GM11168 (cell line): ENCODE data around the gene PTPRZ1.

ENCODE experiments used
- in situ Hi-C: fragments of 300-500 bp; cut with MboI; formaldehyde crosslinking; loops from one replicate; pipeline ENCODE4 v1.12.0; 2022; ENCODE audit warnings: low sequenced_read_pairs; ENCODE audit not compliant: unreplicated experiment

PTPRZ1 gene

DNA sequence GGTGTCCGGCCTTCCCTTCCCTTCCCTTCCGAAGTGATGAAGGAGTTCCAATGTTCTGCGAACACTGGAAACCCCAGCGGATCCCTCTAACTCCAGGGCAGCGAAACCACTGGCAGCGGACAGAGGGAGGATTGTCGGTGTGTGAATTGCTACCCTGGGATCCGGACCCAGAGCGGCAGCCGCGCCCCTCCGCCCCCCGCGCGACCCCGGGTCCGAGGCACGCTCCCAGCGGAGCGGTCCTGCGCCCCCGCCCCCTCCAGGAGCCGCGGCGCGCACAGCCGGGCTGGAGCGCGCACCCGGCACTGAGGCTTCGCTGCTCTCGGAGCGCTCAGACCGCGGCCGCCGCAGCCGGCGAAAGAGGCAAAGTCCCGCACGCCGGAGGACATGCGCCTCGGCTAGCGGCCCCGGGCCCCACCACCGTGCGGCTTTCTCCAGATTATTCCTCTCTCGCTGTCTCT lies at the start of gene PTPRZ1:
Gene PTPRZ1, plus strand, starts transcription at position 331 of the 458 bp plus-strand sequence. CDS start 339 bp downstream, outside the sequence.
- in situ Hi-C loops: no loop called here

DNA sequence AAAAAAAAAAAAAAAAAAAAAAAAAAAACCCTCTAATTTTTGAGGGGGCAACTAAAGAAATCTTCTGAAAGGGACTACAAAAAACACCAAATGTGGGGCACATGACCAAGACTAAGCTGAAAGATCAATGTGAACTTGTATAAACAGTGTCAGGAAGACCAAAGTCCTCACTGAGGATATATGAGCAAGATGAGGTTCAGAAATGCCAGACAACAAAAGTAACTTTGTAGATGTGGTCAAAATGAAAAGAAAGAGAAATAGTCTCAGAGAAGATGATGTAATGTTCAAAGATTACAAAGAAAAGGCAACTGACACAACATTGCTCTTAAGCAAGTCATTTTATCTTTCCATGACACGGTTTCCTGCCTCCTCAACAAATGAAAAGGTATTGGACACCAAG lies 48.7 kb upstream of the PTPRZ1 start:
- in situ Hi-C loops: no loop called here

DNA sequence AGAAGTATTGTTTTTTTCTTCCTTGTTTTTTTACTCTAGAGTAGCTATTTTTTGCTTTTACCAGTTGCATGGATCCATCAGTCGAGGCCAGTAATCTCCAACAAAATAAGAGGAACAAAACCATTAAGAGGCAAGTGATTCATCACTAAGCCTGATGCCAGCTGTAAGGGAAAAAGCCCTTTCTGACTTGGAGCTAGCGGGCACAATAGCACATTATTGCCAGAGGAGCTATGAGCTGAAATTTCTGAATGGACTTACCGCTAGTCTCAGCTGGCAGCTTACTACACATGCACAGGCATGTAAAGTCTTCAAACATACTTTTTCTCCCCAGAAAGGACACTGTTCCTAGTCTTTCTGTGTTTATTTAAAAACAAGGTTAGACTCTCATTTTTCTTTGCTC lies 41.6 kb upstream of the PTPRZ1 start:
- in situ Hi-C loops: no loop called here

DNA sequence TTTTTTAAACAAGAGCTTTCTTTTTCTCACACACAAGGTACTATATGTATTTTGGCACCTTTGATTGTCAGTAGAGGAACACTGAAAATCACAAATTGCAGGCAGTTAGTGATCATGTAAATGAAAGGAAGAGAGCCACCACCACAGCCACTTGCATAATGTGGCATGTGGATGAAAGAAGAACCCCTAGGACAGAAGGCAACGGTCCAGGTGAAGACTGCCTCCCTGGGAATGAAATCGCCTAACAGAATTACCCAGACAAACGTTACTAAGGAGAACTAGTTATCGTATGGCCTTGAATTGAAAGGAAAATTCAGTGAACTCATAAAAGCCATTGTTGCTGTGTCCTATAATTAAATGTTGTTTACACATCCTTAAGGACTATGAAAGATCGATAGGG lies 41.2 kb upstream of the PTPRZ1 start:
- in situ Hi-C loops: no loop called here

DNA sequence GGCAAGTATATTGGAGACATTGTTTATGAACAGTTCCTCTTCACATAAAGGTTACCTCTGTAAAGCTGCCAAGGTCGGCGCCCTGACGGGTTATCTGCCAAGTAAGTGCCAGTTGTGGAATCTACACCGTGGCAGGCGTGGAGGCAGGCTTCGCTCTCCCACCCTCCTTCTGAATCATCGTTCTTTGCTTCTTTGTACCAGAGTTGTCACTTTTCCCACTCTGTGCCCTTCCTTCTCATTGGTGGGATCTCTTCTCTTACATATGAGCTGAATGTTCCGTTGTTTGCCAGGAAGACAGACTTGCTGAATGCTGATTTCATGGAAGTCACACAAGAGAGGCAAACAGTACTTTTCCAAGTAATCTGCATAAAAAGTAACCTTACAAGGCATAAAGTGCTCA lies 40.6 kb upstream of the PTPRZ1 start:
- in situ Hi-C loops: no loop called here

DNA sequence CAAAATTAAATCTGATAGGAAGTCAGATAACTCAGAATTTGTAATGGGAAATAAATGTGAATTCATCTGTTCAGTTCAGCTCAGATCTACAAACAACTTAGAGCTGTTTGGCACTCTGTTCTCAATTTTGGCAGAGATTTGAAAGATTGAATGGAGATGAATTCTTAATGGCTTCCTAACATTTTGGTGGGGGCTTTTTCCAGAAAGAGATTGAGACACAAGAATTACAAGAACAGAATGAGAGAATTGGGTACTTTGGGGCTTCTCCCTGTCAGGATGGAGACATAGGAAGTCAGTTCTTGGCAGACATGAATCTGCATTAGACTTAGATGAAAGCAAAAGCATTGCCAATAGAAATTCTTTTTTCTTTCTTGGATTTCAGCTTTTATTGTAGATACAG lies 39.0 kb upstream of the PTPRZ1 start:
- in situ Hi-C loops: no loop called here

DNA sequence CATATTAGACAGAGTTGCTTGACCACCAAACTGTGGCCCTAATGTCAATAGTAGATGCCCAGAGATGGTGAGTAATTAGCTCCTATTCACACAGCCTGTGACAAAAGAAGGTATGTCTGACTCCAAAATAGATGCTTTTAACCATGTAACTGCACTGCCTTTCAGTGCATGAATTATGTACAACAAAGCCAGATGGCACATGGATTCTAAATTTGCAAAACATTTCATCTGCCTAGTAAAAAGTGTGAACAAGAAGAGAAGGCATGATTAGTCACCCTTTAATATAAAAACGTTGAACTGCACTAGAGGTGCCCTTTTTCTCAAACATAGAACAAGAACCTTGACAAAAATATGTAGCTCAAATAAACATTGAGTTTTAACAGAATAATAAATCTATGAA lies 35.5 kb upstream of the PTPRZ1 start:
- in situ Hi-C loops: no loop called here

DNA sequence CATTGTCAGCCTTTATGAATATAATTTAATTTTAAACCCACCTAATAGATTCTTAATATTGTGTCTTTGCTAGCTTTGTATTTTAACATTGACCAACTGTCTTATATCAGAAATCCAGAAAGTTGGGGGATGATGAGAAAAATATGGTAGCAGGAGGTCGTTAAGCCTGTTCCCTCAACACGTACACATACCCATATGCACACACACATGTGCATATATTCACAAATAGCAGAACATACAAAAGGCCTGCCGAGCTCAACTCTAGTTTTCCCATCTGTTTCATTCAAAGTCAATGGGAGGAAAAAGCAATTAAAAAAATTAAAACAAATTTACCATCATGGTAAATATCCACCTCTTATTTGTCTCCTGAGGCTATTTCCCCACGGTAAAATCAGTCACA lies 25.9 kb upstream of the PTPRZ1 start:
- in situ Hi-C loops: no loop called here

DNA sequence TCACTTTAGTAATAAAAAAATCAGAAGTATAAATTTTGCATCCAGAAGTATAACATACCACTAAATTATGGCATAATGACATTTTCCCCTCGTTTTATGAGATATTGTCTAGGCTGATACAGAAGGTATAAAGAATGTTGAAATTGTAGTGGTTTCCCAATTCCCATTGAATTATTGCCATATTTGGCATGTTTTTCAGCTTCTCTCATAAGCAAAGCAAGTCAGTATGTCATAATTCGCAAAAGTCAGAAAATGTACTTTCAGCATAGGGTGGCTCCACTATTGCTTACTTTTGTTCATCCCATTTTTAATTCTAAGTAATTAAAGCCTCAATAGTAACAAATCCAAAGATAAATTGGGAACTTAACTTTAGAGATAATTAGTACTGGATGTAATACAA lies 19.7 kb upstream of the PTPRZ1 start:
- in situ Hi-C loops: no loop called here

DNA sequence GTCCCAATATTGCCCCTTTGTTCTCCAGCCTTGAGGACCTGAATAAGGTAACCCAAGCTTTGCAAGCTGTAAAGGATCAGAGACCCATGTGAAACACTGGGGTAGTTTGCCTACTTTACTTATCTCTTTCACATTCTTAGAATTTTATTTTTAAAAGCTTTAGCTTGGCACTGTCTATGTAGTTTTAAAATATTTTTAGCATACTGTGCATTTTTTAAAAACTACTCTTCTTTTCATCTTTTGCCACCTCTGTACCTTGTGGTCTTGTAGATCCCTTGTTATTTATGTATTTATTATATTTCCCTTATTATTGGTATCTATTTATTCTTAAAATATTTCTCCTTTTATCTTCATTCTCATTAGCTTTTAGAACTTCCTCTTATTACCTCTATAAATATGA lies 12.0 kb upstream of the PTPRZ1 start:
- in situ Hi-C loops: no loop called here

DNA sequence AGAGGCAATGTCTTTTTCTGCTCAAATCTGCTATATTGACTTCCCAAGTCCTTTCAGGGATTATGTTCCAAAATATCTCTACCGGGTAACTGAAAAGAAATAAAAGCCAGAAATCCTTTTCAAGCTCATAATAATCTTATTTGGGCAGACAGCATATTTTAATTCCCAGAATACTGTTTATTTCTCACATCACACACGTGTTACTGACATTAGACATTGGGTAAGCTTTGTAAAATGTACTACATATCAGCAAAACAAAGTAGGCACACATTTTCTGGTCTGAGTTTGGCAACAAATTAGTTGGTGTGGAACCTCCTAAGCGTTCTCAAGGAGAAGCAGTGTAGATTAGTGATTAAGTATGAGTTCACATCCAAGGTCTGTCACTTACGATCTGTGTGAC lies 10.4 kb upstream of the PTPRZ1 start:
- in situ Hi-C loops: no loop called here

DNA sequence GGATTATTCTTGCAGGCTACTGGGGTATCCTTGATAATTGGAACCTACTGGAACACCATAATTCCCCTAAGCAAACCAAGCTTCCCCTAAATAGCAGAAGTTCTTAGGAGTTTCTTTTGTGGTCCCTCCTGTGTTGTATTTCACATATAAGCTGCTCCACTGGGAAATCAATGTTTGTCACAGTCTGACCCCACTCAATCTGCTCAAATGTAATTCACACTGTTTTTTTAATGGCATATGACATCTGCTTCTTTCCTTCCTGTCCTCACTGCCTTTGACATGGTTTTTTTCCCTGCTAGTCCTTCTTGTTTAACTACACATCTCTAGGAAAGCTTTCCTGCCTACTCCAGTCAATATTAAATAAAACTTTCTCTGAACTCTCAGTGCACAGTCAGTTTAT lies 1.8 kb upstream of the PTPRZ1 start:
- in situ Hi-C loops: no loop called here

DNA sequence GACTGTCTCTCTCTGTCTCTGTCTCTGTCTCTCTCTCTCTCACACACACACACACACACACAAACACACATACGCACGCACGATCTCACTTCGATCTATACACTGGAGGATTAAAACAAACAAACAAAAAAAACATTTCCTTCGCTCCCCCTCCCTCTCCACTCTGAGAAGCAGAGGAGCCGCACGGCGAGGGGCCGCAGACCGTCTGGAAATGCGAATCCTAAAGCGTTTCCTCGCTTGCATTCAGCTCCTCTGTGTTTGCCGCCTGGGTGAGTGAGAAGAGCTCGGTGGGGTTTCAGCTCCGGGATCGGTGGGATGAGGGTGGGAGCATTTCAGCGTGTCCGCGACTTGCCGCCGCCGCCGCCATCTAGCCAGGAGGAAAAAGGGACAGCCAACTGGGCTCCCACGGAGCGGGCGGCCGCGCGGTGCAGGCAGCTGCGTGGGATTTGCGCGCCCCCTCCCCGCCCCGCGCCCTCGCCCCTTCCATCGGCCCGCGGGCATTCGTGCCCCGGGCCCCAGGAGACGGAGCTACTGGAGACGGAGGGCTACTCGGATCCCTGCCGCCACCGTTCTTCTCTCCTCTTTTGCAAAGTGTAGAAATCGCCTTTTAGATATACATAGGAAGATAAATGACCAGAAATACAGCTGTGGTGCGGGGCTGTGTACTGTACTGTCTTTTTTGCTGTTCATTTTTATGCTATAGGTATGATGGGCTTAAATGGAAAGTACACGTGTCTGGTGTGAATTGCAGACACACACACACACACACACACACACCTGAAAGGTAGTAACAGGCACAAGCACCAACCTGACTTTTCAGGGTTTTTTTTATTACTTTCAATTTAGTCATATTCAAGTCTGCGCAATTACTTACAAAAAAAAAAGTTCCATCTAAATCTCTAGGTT lies 581 bp downstream of the PTPRZ1 start:
- in situ Hi-C loops: no loop called here

DNA sequence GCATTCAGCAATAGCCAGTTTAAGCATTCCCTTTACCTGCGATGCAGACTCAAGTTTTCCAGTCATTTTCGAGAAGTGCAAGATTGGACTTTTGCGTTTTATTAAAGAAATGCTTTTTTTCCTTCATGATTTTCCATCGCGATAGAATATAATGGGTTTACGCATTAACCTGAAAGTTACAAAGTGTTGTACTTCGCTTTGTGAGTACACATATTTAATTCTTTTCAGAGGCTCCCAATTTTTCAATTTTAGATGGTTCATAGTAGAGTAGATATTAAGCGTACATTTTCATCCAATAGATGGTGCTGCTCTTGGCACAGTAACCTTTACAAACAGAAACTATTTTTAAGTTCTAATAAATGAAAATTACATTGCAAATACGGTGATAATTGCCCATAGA lies 1.3 kb downstream of the PTPRZ1 start:
- in situ Hi-C loops: no loop called here

DNA sequence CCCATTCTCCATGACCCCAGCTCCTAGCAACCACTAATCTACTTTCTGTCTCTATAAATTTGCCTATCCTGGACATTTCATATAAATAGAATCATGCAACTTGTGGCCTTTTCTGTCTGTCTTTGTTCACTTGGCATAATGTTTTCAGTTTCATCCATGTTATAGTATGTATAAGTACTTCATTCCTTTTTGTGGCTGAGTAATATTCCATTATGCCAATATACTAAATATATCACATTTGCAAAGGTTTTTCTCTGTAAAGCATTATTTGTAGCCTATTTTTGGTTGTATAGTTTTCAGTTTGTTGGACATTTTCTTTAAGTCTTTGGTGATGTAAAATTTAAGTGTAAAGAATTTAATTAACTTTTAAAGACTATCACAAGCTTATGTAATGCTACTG lies 2.2 kb downstream of the PTPRZ1 start:
- in situ Hi-C loops: no loop called here

DNA sequence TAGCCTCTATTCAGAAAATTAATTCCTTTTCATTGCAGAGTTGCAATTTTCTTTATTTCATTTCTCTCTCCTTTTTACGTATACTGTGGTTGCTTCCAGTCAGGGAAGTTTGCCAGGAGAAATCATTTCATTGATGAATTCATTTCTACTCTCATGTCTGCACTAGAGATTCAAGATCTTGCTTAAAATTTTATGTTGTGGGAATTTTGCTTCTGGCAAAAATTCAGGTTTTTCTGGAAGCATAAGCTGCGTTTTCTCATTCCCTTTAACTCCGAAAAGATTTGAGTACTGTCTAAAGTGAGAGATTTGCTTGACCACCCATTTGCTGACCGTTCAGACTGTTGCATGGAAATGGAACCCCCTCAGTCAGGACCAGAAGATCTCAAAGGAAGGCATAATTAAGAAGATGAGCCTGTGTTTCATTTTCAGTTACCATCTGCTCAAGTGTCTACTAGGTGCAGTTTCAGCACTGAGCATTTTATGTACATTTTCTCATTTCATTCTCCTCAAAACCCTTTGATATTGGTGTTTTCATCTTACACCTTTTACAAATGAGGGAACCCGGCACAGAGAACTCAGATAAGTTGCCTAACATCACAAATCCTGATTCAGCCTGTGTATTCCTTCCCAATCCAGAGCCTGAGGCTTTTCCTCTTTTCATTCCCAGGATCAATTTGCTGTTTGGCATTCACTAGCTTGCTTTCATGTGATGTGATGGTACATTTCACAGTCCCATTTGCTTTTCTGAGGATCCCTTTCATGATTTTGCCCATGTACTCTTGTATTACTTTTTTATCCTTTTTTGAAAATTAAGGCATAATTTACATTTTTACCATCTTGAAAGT lies 3.9 kb downstream of the PTPRZ1 start:
- in situ Hi-C loops: no loop called here

DNA sequence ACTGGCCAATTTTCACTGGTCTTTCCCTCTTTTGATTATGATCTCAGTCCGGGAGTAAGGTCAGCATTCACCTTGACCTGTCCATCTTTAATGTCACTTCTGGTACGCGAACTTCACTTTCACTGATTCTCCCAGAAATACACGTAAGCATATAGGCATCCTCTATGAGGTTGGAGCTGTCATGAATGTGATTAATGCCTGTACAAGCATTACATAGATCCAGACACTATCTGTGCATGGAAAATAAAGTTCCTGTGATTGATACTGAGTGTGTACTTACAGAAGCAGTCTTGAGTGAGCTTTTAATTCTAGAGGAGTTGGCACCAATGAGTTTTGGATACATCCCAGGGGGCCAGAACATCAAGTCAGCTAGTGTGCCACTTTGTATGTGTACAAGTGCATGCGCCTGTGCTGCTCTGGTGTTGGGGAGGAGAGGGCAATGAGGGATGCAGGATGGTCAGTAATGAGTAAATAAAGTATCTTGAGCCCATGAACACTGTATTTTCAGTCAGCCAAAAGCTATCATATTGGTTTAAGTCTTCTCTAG lies 6.0 kb downstream of the PTPRZ1 start:
- in situ Hi-C loops: no loop called here

DNA sequence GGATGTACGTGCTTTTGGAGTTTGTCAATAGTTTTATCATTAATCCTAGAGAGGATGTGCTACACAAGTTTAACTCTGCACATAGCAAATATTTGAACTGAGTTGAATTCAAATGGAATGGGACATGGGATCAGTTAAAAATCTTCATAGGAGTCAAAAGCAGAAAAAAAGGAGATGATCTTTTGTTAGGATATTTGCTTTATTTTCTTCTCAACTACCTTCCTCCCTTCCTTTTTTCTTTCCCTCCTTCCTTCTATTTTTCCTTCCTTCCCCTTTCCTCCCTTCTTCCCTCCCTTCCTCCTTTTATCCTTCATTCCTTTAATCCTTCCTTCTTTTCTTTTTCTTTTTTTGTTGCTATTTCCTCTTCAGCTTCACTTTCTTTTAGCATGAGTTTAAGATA lies 6.6 kb downstream of the PTPRZ1 start:
- in situ Hi-C loops: no loop called here

DNA sequence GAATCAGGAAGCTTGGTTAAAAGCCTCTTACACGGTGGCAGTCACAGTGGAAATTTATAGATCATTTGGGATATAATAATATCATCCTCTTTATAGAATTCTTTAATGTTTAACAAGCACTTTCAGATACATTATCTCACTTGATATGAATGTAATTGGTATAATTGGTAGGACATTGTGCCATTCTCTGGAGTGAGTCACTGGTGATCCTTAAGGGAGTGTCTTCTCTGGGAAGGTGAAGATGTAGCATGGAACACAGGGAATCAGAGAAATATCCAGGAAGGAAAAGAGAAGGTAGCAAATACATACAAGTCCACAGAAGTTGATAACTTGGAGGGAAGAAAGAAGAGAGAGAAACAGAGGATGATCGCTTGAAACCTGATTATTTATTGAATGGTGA lies 9.8 kb downstream of the PTPRZ1 start:
- in situ Hi-C loops: no loop called here

DNA sequence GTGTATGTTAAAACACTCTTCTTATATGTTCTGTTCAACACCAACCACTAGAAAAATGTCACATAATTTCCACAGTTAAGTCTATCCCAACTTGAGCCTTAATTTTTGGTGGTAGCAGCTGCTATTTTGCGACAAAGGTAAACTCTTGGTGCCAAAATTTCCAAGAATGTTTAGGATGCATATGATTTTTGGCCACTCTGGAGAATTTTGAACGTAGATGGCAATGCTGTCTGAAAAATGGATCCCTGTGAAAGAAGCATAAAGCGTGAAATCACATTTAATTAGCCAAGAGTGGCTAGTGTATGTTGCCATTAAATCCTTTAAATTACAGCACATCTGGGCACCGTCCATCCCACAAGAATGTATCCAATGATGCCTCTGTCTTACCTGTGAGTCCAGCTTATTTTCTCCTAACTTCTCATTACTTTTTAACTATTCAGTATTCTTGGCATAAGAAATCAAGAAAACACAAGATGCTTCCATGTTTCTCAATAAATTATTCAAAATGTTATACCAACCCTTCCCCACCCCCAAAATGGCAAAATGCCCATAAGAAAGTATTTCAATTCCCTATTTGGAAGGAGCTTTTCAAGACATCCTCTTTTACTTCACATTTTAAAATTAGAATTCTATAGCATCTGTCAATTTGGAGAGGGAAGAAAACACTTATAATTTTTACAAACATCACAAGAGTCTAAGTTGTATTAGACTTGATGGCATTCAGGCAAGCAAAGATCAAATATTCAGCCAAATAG lies 12.4 kb downstream of the PTPRZ1 start:
- in situ Hi-C loops: no loop called here
